Activated naive CD4-positive, alpha-beta T cell treated with anti-CD3 and anti-CD28 coated beads, Interleukin-2, amount 50 U/mL, for 72 hours (primary cell): ENCODE data around the gene GOLGA6L10. TPM values are rescaled to one million over a fixed set of nuclear protein-coding genes. Genes with fewer than 3 reads are reported as not detected.
"Not testable (repeated sequence)": the region's sequence is repeated elsewhere in the genome, so short reads cannot be mapped to it uniquely, and the experiment has no call there.

Source experiments
- ATAC-seq, 2 donors: fragments of 150-1000 bp; cut with Tn5 transposase; 2 replicates each; pipeline ENCODE4 v1.10.0; 2021; ENCODE audit warnings: mild to moderate bottlenecking in 2 of 2, moderate library complexity in 2 of 2
- DNase-seq, 2 donors: peaks; one replicate each; pipeline ENCODE4 v3.0.0; 2021 to 2022; ENCODE audit warnings: low spot score in 2 of 2
- H3K27ac Mint-ChIP-seq, 2 donors: one replicate each; pipeline ENCODE4 v1.8.0; 2022; ENCODE audit warnings: mild to moderate bottlenecking in 2 of 2, mixed read lengths in 2 of 2
- H3K36me3 Mint-ChIP-seq, 2 donors: one replicate each; pipeline ENCODE4 v1.8.0; 2022; ENCODE audit warnings: mixed read lengths in 2 of 2
- H3K9me3 Mint-ChIP-seq, 2 donors: one replicate each; pipeline ENCODE4 v1.8.0; 2022; ENCODE audit warnings: mixed read lengths in 2 of 2
- total RNA-seq, 2 donors: library from RNA; stranded (reverse); gene quantifications; one replicate each; pipeline ENCODE4 v1.2.3, GENCODE V29; 2022

The GOLGA6L10 gene
- total RNA-seq, 2 donors from 2014 or later, result 0.57 to 1.8 TPM

GRCh38 chr15:82330921-82331320 is 18.4 kb downstream of the GOLGA6L10 start:
- not testable (repeated sequence) for DNase-seq, H3K27ac Mint-ChIP-seq, H3K9me3 Mint-ChIP-seq, ATAC-seq, H3K36me3 Mint-ChIP-seq

GRCh38 chr15:82329039-82329438 is 20.2 kb downstream of the GOLGA6L10 start:
- not testable (repeated sequence) for ATAC-seq, DNase-seq, H3K36me3 Mint-ChIP-seq, H3K9me3 Mint-ChIP-seq, H3K27ac Mint-ChIP-seq

GRCh38 chr15:82327372-82327771 is 21.9 kb downstream of the GOLGA6L10 start:
- not testable (repeated sequence) for H3K36me3 Mint-ChIP-seq, H3K27ac Mint-ChIP-seq, ATAC-seq, DNase-seq, H3K9me3 Mint-ChIP-seq

- H3K27ac Mint-ChIP-seq, result not testable (repeated sequence)
Measured at GRCh38 chr15:82326896-82327295, 22.4 kb downstream of the GOLGA6L10 start.

DNA sequence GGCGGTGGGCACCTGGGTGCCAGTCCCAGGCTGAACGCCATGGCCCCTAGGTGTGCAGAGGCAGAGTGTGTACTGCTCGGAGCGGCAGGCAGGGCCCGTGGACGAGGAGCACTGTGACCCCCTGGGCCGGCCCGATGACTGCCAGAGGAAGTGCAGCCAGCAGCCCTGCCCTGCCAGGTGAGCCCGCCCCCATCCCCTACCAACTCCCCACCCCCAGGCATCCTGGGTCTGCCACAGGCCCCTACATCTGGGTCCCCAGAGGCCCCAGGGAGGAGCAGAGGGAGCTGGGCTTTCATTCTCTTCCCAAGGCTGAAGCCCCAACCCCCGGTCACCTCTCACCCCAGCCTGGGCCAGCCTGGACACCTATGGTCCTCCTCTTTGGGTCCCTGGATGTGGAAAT is 23.6 kb downstream of the GOLGA6L10 start:
- H3K9me3 Mint-ChIP-seq, H3K27ac Mint-ChIP-seq, ATAC-seq, H3K36me3 Mint-ChIP-seq: not testable (repeated sequence)
- peak in 1 of 2 donors; percentile 40 for DNase-seq

More at GRCh38 chr15:82326896-82327295, 22.4 kb downstream of the GOLGA6L10 start:
- H3K36me3 Mint-ChIP-seq, ATAC-seq, H3K9me3 Mint-ChIP-seq: not testable (repeated sequence)
- peak in 1 of 2 donors; percentile 33 for DNase-seq

GRCh38 chr15:82324831-82325230 is 24.4 kb downstream of the GOLGA6L10 start:
- H3K36me3 Mint-ChIP-seq, H3K27ac Mint-ChIP-seq, H3K9me3 Mint-ChIP-seq, ATAC-seq: not testable (repeated sequence)
- peak in 1 of 2 donors; percentile 18 for DNase-seq

- ATAC-seq, H3K9me3 Mint-ChIP-seq, H3K27ac Mint-ChIP-seq, H3K36me3 Mint-ChIP-seq, DNase-seq: not testable (repeated sequence)
Measured at GRCh38 chr15:82322488-82322887, 26.8 kb downstream of the GOLGA6L10 start.

DNA sequence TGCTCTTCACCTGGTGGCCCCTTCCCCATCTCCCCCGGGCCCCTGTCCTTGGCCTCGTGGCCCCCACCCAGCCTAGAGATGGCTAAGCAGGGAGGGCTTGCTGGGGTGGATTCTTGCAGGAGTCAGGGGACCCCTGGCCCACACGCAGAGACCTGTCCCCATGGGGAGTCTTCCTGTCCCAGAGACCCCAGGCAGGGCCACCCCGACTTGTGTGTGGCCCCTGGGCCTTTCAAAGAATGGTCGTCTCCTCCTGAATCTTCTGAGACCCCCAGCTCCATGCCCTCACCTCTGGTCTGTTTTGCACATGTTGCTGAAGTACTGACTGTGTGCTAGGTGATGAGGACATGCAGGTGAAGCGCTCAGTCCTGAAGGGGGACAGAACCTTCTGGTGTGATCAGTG is 28.4 kb downstream of the GOLGA6L10 start:
- H3K36me3 Mint-ChIP-seq, ATAC-seq: not testable (repeated sequence)

GRCh38 chr15:82319522-82320278 is 29.6 kb downstream of the GOLGA6L10 start:
- not testable (repeated sequence) for H3K9me3 Mint-ChIP-seq, H3K27ac Mint-ChIP-seq, H3K36me3 Mint-ChIP-seq, ATAC-seq
- DNase-seq, result peak in 1 of 2 donors; percentile 42

More for the DNA sequence above, 28.4 kb downstream of the GOLGA6L10 start:
- not testable (repeated sequence) for DNase-seq, H3K9me3 Mint-ChIP-seq, H3K27ac Mint-ChIP-seq

DNA sequence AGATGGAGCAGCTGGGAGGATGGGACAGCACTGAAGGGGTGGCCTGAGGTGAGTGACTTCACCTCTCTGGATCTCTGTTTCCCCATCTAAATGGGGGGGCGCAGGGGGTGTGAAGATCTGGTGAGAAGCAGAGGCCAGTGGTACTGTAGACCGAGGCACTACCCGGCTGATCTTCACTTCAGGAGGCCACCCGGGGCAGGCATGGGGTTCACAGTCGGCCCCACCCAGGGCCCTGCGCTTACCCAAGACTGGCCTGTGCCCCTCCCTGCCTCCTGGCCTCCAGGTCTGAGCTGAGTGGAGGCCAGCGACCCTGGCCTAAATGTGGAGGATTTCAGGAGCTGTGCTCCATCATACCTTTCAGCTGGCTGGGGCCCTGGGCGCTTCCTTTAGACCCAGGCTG is 31.0 kb downstream of the GOLGA6L10 start:
- not testable (repeated sequence) for H3K27ac Mint-ChIP-seq, ATAC-seq, H3K9me3 Mint-ChIP-seq, H3K36me3 Mint-ChIP-seq
- DNase-seq, result peak in 1 of 2 donors; percentile 44

DNA sequence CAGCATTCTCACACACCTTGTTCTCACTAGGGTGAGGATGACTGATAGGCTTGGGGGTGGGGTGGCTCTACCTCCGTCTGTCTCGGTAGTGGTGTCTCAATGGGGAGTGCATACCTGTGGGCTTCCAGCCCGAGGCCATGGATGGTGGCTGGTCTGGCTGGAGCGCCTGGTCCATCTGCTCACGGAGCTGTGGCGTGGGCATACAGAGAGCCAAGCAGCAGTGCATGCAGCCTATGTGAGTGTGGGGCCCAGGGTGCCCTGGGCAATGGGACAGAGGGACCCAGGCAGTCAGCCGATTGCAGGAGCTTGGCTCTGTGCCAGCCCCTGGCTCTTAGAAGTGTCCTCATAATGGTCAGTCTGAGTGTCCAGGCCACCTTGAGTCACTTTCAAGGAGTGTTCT is 31.8 kb downstream of the GOLGA6L10 start:
- H3K27ac Mint-ChIP-seq, H3K9me3 Mint-ChIP-seq, ATAC-seq, H3K36me3 Mint-ChIP-seq: not testable (repeated sequence)
- peak in 1 of 2 donors; percentile 13 for DNase-seq

- ATAC-seq, result no peak
- DNase-seq, result no peak
- Mint-ChIP-seq H3K27ac (no peak overlapping the region), H3K9me3 (no peaks in the 10 kb centered on the region), H3K36me3 (no peaks in the 10 kb centered on the region)
Measured at GRCh38 chr15:82317091-82317489, 32.2 kb downstream of the GOLGA6L10 start.

DNA sequence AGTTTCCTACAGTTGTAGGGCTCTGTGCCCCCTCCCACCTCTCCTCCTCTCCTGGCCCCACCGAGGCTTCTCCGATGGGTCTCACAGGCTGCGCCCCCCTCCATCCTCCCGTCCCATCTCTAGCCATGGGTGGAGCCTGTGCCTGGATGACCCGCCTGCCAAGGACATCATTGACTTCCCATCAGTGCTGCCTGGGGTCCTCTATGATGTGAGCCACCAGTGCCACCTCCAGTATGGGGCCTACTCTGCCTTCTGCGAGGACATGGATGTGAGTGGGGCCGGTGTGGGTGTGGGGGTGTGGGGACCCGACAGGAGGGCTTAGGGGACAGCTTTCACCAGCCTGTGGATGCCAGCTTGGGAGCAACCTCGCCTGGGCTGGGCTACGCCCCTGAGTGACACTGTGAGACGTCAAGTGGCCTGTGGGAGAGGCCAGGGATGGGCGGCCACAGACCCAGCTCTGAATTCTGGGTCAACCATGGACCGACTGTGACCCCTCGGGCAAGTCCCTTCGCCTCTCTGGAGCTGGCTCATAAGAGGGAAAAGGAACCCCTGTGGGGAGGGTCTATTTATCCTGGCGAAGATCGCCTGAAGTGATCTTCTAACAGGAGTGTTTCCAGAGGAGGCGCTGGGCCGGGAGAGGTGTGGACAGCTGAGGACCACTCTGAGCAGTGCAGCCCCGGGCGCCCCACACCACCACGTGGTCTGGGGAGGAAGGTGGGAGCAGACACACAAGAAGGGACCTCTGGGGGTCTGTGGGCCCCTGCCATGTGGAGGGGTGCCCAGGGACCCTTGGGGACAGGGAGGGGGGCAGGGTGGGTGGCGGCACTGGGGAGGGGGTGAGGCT is 32.8 kb downstream of the GOLGA6L10 start:
- not testable (repeated sequence) for H3K9me3 Mint-ChIP-seq, ATAC-seq, DNase-seq, H3K36me3 Mint-ChIP-seq
- peak overlapping the region in 1 of 2 donors; percentile 44 for H3K27ac Mint-ChIP-seq

GRCh38 chr15:82315519-82316246 is 33.6 kb downstream of the GOLGA6L10 start:
- Mint-ChIP-seq H3K9me3 (peaks cover 0 to 3% of the 10 kb centered on the region in 2 donors), H3K36me3 (peaks cover 2 to 5% of the 10 kb centered on the region in 2 donors), H3K27ac (no peak overlapping the region)
- DNase-seq (peak in 1 of 2 donors; percentile 31), ATAC-seq (no peak)

DNA sequence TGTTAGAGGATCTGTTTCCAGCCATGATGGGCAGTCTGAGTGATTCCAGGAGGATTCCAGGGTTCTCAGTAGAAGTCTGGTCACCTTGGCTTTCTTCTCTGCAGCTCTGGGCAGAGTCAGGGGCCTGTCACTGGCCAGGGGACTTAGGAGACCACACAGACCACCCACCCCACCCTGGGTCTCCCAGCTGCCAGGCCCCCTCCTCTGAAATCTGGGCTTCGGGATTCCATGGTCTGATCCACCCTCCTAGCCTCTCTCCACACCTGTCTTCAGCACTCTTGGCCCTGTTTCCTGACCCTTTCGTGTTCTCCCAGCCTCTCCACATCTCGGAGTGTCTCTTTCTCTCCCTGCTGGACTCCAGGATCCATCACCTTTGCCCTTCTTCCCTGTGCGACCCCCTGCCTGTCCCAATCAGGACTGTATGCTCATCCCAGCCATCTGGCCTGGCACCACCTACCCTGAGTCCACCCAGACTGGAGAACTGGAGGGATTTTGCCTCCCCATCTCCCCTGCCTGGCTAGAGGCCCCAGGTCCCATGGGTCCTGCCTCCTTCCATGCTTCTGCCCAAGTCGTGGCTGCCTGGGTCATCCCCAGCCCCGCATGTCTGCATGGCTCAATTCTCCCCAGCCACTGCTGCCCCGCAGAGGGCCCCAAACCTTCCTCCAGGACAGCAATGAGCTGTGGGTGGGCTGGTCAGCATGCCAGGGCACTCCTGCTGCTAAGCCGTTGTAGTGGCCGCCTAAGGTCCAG is 34.3 kb downstream of the GOLGA6L10 start:
- Mint-ChIP-seq H3K36me3 (peaks cover 5 to 8% of the 10 kb centered on the region in 2 donors), H3K9me3 (peaks cover 0 to 3% of the 10 kb centered on the region in 2 donors), H3K27ac (no peak overlapping the region)
- DNase-seq, result peak in 1 of 2 donors; percentile 43
- ATAC-seq, result no peak
